Panc1 (cell line): ENCODE data around the gene STK32C.

Source experiments
- POLR2AphosphoS5 ChIP-seq: IDR thresholded peaks from 2 replicates; pipeline ENCODE4 v1.6.1; 2012; ENCODE audit warnings: mild to moderate bottlenecking, low read depth, low read length, moderate library complexity
- TCF7L2 ChIP-seq: IDR thresholded peaks from 2 replicates; pipeline ENCODE4 v1.6.1; 2011; ENCODE audit warnings: mild to moderate bottlenecking, low read depth, low read length, inconsistent platforms
- TF ChIP-seq, protein P1 (sequence below): fragments of 450-650 bp; IDR thresholded peaks from 2 replicates; pipeline ENCODE4 v1.5.1; 2017; ENCODE audit warnings: mild to moderate bottlenecking

DNA sequence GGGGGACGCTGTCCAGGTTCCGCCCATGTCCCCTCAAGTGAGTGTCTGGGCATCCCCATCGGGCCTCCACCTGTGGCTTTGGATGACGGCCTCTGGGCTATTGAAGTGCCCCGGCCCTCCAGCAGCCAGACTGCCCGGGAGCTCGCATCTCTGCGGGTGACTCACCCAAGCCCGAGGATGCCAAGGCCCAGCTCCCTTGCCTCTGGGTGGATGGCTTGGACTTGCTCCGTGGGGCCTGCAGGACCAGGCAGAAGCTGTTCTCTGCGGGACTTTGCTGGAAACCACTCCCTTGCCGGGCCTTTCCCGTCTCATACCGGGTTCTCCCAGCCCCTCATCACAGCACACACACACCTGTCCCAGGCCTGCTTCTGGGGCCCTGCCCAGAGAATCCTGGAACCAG is 98.6 kb downstream of the STK32C start:
- TF ChIP-seq, protein P1, sequence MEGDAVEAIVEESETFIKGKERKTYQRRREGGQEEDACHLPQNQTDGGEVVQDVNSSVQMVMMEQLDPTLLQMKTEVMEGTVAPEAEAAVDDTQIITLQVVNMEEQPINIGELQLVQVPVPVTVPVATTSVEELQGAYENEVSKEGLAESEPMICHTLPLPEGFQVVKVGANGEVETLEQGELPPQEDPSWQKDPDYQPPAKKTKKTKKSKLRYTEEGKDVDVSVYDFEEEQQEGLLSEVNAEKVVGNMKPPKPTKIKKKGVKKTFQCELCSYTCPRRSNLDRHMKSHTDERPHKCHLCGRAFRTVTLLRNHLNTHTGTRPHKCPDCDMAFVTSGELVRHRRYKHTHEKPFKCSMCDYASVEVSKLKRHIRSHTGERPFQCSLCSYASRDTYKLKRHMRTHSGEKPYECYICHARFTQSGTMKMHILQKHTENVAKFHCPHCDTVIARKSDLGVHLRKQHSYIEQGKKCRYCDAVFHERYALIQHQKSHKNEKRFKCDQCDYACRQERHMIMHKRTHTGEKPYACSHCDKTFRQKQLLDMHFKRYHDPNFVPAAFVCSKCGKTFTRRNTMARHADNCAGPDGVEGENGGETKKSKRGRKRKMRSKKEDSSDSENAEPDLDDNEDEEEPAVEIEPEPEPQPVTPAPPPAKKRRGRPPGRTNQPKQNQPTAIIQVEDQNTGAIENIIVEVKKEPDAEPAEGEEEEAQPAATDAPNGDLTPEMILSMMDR: no peak
- TF ChIP-seq TCF7L2 (no peak), POLR2AphosphoS5 (no peak)
